Measurements from ENCODE around the gene PPA2.

PPA2 gene

DNA sequence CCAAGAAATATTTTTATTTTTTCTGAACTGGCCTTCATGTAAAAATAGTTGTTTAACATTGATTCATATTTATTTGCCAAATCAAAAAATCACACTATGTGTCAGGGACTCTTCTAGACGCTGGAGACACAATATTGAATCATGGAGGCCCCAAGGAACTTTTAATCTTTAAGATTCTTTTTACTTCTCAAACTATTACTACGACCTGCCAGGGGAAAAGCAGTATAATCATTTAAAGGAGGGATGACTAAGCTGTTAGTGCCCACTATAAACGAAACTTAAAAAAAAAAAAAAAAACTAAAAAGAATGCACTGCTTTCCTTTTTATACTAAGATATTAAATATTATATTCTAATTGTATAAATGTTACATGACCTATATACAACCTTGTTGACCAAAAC, 84.7 kb downstream of the PPA2 start:
- DNase-seq (ENCODE audit: low spot score) = no peak

DNA sequence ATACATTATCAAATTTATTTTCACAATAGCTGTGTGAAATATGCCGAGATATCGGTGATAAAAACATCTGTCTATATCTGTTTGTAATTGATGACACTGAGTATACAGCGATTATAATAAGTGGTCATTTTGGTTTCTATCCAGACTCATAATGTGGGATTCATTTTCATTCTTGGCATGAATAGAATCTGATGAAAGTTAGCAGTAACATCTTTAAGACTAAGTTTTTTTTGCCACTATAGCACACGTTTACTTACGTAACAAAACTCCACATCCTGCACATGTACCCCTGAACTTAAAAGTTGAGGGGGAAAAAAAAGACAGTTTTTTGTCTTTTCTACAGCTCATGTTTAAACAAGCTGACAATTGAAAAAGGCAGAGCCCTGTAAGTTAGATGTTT, 86.4 kb downstream of the PPA2 start:
- DNase-seq (ENCODE audit: low spot score) = no peak

DNA sequence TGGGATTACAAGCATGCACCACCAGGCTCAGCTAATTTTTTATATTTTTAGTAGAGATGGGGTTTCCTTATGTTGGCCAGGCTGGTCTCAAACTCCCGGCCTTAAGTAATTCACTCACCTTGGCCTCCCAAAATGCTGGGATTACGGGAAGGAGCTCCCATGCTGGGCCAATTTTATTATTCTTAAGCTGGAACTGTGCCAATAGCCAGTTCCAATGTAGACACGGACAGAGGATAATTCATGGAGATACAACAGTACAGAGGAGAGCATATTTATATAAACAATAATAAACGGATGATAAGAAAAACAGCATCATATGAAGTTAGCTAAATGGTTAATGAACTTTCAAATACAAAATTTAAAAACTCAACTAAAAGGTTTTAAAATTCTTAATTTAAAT, 87.8 kb downstream of the PPA2 start:
- no peak for DNase-seq (ENCODE audit: low spot score)

DNA sequence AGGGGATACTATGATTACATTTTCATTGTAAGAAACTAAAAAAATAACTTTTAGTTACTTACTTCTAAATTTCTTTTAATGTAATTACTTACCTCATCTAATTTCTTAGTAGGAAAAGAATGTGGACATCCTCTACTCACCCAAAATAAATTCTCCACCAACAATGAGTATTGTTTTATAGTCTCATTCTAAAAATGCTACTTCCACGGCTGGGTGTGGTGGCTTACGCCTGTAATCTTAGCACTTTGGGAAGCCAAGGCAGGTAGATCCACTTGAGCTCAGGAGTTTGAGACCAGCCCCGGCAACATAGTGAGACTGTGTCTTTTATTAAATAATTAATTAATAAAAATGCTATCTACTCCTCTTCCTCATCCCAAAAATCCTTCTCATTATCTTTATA, 99.8 kb downstream of the PPA2 start:
- DNase-seq (ENCODE audit: low spot score) = no peak

DNA sequence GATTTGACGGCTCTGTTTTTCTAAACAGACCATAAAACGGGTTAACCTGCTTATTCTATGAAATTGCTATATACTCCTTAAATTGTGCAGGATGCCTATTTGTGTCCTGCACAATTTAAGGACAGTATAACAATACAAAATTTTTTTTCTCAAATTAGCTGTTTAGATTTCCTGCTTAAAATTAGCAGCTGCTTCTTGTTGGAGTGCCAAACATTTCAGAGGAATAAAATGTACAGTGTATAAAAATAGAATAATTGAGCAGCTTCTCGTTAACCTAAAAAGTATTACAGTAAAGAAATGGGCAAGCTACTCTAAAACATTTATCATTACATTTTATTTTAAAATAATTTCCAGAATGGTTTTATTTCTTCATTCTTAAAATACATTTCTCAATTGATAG, 100.5 kb downstream of the PPA2 start:
- DNase-seq (ENCODE audit: low spot score) = no peak

DNA sequence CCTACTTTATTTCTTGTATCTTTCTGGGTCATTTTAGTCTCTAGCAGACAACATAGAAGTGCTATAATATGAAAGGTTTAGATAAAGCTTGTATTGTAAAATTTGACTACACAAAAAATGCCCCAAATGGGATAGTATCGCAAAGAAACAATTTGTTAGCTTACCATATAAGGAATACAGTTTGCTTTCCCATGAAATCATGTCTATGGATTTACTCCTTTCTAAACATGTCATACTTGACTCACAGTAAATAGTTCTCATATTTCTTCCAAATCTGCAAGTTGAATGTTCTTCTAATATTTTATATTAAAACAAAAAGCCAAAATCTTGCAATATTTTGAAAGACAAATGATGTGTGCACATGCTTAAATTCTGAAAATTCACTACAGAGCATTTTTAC, 103.9 kb downstream of the PPA2 start:
- no peak for DNase-seq (ENCODE audit: low spot score)

DNA sequence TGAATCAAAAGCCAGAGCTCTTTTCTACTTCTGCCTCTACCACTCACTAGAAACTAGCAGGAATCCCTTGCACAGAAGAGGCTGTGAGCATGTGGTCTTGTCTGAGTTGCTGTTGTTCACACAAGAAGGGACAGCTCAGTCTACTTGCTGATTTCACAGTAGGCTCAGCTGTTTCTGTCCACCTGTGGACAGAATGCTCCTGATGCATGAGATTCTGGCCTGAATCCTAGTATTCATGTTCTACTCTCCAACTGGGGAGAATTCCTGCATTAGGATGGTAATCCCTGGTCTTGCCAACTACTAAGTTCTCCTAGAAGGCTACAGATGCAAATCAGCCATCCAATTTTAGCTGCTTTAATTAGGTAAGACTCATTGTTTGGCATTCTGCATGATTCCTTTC, 112.8 kb downstream of the PPA2 start:
- DNase-seq (ENCODE audit: low spot score) = no peak

DNA sequence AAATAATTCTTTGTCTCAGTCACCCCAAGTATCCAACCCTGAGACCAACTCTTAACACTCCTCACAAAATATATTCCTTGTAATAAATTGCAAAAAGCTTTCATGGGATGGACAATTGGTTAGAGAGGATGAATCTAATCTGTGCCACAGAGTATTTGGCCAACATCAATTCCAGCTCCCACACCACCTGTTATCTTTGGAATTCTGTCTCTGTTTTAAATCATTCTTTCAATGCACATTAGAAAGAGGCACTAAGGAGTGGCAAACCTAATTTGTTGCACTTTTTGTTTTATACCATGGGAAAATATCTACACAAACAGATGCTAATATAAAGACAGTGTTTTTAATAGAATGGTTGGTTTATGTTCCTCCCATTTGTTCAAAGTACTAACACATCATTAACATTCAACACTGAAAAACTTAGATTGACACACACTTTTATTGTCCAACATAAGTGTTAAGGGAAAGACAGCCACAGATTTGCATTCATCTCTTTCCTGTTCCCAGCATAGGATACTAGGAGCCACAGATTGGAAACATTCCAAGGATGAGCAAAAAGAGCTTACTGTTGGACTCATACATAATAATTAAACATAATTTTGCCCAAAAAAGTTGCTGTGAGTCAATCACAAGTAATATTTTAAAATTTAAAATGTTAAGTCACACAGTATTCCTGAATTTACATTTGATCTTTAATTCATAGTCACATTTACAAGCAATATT, 116.4 kb downstream of the PPA2 start:
- DNase-seq (ENCODE audit: low spot score) = no peak

DNA sequence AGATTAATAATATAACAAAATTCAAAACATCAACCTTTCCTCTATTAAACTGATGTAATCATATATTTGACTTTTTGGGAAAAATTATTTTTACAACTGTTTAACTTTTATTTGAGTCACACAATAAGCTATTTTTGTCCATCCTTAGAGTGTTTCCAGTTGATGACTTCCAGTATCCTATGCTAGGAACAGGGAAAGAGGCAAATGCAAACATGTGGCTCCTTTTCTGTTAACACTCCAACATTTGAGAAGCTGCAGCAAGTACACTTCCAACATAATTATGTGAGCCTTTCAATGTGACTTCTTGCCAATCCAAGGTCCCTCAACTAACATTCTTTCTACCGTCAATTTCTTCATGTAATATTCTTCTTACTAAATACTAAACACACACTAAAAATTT, 117.7 kb downstream of the PPA2 start:
- DNase-seq (ENCODE audit: low spot score) = no peak

DNA sequence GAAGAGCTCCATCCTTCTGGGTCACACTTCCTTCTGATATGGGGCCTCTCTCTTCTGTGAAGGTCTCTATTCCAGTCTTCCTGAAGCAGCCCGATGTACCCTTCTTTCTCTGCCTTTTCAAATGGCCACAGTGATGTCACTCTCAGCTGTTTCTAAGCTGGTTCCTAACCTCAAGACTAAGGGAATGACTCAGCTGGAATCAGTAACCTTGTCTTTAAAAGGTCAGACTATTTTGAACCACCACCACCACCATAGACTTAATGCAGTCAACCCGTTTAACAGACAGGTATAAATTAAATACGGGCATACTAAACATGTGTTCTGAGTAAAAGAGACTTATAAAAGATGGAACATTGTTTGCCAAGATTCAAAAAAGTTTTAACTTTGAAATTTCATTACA, 121.0 kb downstream of the PPA2 start:
- DNase-seq (ENCODE audit: low spot score) = no peak

DNA sequence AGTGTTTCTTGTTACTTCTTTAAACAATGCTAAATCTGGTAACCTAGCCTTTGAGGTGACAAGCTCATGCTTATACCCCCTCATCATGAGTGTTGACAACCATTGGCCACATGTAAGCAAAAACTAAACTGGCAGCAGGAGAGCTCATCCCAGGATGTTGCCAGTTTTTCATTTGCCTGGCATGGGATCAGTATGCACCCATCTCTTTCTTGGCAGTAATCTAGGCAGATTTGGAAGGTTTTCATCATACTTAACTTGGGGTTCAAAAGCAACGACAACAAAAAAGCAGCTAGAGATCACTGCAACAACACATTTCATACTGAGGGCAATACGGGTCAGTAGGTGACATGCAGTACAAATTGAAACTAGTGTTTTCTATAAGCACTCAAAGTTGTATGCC, 122.0 kb downstream of the PPA2 start:
- DNase-seq (ENCODE audit: low spot score) = no peak

DNA sequence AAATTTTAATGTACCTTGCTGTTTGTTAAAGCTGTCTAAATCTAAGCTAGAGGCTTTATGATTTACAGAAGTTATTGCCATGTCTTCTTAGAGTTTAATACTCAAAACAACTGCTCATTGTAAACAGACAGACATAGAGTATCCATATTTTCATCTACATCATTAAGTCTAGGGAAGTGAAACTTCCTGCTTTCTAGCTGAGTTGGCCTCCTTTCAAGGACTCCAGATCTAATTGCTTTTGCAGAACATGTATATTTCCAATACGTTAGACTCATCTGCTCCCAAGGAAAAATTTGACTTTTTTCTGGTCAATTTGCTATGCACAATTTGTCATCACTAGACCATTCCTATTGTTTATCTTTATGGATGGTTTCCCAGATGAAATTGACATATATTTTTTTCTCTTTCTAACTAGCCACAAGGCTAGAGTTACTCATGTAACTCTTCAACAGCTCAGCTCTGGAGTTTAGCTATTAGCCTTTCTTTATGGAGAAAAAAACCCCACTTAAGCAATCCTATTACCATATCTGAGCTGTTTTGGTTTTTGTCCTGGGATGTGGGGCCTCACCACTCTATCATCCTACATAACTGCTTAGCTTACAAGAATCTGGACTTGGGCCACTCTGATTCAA, 122.9 kb downstream of the PPA2 start:
- DNase-seq (ENCODE audit: low spot score) = no peak

DNA sequence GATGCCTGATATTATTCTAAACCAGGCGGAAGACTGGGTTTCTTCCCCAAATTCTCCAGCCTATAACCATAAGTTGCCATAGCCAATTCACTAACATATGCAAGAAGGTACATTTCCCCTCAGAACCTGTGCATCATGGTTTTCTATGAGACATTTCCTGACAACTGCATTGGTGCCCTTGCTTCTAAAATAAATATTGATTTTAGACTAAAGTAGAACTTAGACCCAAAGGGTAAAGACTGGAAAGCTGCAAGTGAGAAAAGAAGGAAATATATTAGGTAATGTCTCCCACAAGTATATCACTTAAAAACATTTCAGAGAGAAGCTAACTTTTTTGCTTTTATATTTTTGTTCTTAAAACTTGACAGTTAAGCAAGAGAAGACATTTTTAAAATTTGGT, 125.1 kb downstream of the PPA2 start:
- DNase-seq (ENCODE audit: low spot score) = no peak

DNA sequence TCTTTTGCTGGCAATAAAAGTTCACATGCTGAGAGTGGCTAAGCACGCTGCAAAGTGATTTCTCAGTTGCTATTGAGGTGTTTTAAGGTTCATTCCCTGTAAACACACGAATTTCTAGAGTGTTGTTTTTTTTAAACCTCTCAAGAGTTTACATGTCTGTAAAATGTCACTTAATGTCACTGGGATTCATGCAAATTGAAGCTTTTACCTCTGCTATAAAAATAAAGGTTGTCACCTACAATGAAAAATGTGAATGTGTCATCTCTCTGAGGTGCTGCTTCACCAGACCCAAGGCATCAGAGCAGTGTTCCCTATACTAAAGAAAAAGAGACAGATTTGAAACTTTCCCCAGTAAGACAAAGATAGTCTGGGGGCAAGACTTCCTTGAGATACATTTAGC, 127.0 kb downstream of the PPA2 start:
- no peak for DNase-seq (ENCODE audit: low spot score)

DNA sequence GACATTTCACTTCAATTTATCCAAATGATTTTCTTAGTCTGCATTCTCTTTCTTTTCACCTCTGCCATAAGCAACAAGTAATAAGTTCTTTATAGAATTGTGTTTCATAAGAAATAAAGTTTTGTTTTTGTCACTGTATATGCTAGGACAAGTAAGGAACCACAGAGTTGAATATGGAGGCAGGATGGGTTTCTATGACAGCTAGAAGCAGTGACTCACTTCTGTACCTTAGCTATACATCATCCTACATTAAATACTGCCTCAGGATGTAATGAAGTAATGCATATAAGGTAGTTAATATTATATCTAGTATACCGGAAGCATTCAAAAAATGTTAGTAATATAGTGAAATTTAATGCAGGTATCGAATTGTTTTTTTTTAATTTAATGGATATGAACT, 128.0 kb downstream of the PPA2 start:
- no peak for DNase-seq (ENCODE audit: low spot score)

DNA sequence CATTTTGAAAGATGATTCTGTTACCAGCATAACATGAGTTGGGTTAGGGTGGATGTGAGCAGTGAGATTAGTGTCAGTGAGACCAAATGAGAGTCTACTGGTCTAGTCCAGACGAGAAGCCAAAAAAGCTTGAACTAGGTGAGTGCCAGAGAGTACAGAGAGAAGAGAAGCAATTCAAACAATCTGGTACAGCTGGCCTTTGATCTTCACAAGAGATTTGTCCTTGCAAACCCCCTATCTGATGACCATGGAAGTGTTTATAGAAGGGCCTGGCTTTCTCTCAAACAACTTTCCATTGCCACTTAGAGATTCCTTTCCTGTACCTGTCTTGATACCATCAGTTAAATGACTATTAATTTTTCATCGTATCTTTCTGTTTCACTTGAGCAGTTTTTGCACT, 128.5 kb downstream of the PPA2 start:
- no peak for DNase-seq (ENCODE audit: low spot score)

DNA sequence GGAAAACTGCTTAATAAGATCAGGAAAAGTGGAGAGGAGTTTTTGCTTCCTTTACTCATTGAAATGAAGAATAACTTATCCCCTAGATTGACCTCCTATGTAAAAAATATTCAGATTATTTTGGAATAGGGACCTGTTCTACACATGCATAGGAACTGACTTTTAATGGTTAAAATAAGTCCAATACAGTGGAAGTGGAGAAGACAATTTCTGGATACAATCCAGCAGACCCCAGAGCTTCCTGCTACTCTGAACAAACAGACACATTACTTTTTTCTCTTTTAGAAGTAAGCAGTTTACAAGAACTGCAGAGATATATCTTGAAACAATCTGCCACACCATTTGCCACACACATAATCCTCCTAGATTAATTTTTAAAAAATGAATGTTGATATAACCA, 129.7 kb downstream of the PPA2 start:
- DNase-seq (ENCODE audit: low spot score) = no peak

DNA sequence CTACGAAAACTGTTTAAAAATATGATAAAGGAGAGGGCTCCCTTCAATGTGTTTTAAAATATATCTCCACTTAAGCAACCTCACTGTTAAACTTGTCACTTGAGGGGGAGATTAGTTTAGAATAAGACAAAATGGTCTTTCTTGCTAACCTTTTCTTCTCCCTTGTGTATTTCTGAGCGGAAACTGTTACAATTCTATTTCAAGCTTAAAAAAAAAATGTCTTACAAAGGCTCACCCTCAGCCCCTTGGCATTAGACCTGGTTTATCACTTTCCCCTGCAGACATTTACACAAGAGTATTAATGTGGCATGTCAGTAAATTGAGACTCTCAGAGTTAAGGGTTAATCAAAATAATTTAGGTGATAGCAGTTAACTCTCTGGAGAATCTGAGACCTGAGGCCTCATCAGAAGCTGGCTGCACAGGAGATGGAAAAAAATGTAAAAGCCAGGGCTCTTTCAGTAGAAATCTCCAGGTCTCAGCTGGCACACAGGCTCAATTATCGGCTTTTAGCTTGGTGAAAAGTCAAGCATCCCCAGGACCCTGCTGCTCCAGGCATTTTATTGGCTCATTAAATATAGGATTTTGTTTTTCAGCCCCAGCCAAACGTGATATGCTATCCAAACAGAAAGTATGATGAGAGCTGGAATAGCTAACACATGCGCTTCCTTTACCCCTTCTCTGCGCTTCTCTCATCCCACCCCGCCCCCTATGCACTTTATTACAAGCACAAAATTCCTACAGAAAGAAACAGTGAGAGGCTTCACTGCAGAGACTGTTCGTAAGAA, 130.5 kb downstream of the PPA2 start:
- DNase-seq (ENCODE audit: low spot score) = no peak

DNA sequence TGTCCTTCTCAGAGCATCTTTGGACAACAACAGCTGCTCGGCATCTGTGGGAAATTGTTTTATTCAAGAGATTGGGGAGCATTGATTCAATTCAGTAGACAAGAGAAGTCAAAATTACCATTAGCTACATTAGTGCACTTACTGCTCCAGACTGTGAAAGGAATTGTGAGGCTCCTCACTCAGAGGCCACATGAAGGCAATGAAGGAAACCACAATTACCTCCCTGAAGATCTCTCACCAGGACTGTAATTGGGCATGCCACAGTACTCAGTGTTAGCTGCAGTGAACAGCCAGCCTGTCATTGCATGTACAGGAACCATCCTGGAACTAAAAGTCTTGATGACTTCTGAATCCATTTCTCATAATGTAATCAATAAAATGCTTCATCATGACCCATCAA, 144.8 kb downstream of the PPA2 start:
- DNase-seq (ENCODE audit: low spot score) = no peak

DNA sequence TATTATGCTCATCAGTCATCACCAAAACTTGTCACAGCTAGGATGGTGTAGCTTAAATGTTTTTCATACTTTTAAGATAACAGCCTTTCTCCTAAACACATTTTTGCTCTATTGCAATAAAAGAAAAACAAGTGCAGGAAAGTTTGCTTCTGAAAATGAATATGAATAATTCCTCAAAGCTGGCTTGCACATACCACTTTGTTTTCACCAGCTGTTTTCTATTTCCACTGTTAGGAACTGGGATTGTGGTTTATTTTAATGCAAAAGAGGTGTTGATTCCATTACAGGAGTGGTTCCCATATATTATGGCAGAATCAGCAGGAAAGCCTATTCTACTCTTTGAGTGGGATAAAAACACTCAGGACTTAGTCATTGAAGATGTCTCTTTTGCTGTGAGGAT, 145.9 kb downstream of the PPA2 start:
- no peak for DNase-seq (ENCODE audit: low spot score)

DNA sequence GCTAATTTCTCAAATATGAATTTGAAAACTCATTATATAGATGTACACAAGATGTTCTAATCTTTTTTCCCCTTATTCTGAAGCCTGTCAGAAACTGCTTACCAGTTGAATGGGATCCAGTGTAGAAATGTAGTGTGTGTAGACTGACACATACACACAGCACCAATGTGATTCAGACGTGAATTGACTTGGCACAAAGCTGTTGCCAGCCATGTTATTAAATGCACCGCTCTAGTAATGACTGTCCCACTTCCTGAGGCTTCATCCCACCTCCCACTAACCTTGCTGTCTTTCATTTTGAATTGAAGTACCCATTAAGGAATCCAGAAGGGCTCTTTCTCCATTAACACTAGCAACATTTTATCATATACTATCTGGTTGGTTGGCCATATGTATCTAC, 146.6 kb downstream of the PPA2 start:
- no peak for DNase-seq (ENCODE audit: low spot score)

All from AG08395 (cell line).